HL-60 (cell line): ENCODE measurements around the gene ATP7A.

ENCODE experiments used
- CTCF ChIP-seq: IDR thresholded peaks from one replicate; pipeline ENCODE4 v1.5.1; 2011; ENCODE audit warnings: low read length, control low read depth, inconsistent platforms; ENCODE audit not compliant: insufficient read depth
- GABPA ChIP-seq: IDR thresholded peaks from 2 replicates; pipeline ENCODE4 v1.6.1; 2012; ENCODE audit warnings: low read depth
- POLR2AphosphoS5 ChIP-seq: IDR thresholded peaks from 2 replicates; pipeline ENCODE4 v1.6.1; 2012; ENCODE audit warnings: low read depth
- REST ChIP-seq: IDR thresholded peaks from 2 replicates; pipeline ENCODE4 v1.6.1; 2012; ENCODE audit warnings: low read depth; ENCODE audit not compliant: insufficient replicate concordance
- SPI1 ChIP-seq: IDR thresholded peaks from 2 replicates; pipeline ENCODE4 v1.6.1; 2012; ENCODE audit warnings: low read depth, mild to moderate bottlenecking, borderline replicate concordance

- TF ChIP-seq CTCF: peak; percentile 13
- peak; percentile 60 for TF ChIP-seq POLR2AphosphoS5
- TF ChIP-seq REST: no peak
- TF ChIP-seq GABPA: no peak
- TF ChIP-seq SPI1: no peak
These were observed 11.2 kb upstream of the ATP7A start, which contains the start of gene COX7B for GRCh38 chrX:77899081-77899828.
